Endometrial microvascular endothelial cells (primary cell): ENCODE measurements around the gene PPFIA2. TPM values are rescaled to one million over a fixed set of nuclear protein-coding genes. Genes with fewer than 3 reads are reported as not detected.

Experiments
- in situ Hi-C: cut with HindIII; loops from 2 replicates; pipeline ENCODE4 v1.10.0; 2017; ENCODE audit warnings: low sequenced_read_pairs, low pct_unique_long_range_greater_than_20kb; ENCODE audit errors: inconsistent ontology term
- total RNA-seq: library from RNA; depleted of rRNA; stranded (reverse); fragments of >200 nt; gene quantifications from one replicate; pipeline ENCODE4 v1.2.3, GENCODE V29; 2015; ENCODE audit errors: inconsistent ontology term

Gene PPFIA2
- total RNA-seq, 1 donor from 2014 or later, result not detected

- in situ Hi-C loops, result no loop called here
These were observed 173.4 kb downstream of the PPFIA2 start for GRCh38 chr12:81585787-81586186.

- in situ Hi-C loops, result no loop called here
These were observed 185.9 kb downstream of the PPFIA2 start for GRCh38 chr12:81573228-81573627.

- in situ Hi-C loops, result no loop called here
These were observed 186.7 kb downstream of the PPFIA2 start for GRCh38 chr12:81572411-81572810.

GRCh38 chr12:81570234-81570633 lies 188.9 kb downstream of the PPFIA2 start:
- in situ Hi-C loops, result no loop called here

- in situ Hi-C loops, result no loop called here
These were observed 194.9 kb downstream of the PPFIA2 start for GRCh38 chr12:81564237-81564636.

- in situ Hi-C loops, result no loop called here
These were observed 201.1 kb downstream of the PPFIA2 start for GRCh38 chr12:81558031-81558430.

GRCh38 chr12:81546811-81547210 lies 212.3 kb downstream of the PPFIA2 start:
- in situ Hi-C loops, result no loop called here

GRCh38 chr12:81543621-81544139 lies 215.5 kb downstream of the PPFIA2 start:
- in situ Hi-C loops, result no loop called here

- in situ Hi-C loops, result no loop called here
These were observed 216.8 kb downstream of the PPFIA2 start for GRCh38 chr12:81542065-81543010.

GRCh38 chr12:81541121-81541520 lies 218.0 kb downstream of the PPFIA2 start:
- in situ Hi-C loops, result no loop called here

- in situ Hi-C loops, result no loop called here
These were observed 219.9 kb downstream of the PPFIA2 start for GRCh38 chr12:81539279-81539678.

GRCh38 chr12:81533054-81533453 lies 226.1 kb downstream of the PPFIA2 start:
- in situ Hi-C loops, result no loop called here

GRCh38 chr12:81530352-81530751 lies 228.8 kb downstream of the PPFIA2 start:
- in situ Hi-C loops, result no loop called here

- in situ Hi-C loops, result no loop called here
These were observed 238.8 kb downstream of the PPFIA2 start for GRCh38 chr12:81520064-81520945.

- in situ Hi-C loops, result no loop called here
These were observed 240.5 kb downstream of the PPFIA2 start for GRCh38 chr12:81518638-81519037.

GRCh38 chr12:81517296-81517695 lies 241.9 kb downstream of the PPFIA2 start:
- in situ Hi-C loops, result no loop called here

- in situ Hi-C loops, result no loop called here
These were observed 256.0 kb downstream of the PPFIA2 start for GRCh38 chr12:81502912-81503695.

- in situ Hi-C loops, result no loop called here
These were observed 258.4 kb downstream of the PPFIA2 start for GRCh38 chr12:81500788-81501187.

- in situ Hi-C loops, result no loop called here
These were observed 259.3 kb downstream of the PPFIA2 start for GRCh38 chr12:81499809-81500208.
